Right lobe of liver (tissue), 4 donors: ENCODE measurements around the gene WDR93.

Experiments used
- POLR2A ChIP-seq: fragments of 450-650 bp; IDR thresholded peaks from one replicate; pipeline ENCODE4 v1.6.1; 2017; ENCODE audit warnings: antibody characterized with exemption, mild to moderate bottlenecking
- TF ChIP-seq, protein P1 (sequence below), 4 donors: fragments of 200-600 bp in 3 of 4; fragments of 450-650 bp in 1 of 4; IDR thresholded peaks; one replicate each; pipeline versions ENCODE4 v1.5.1 to v1.8.0; 2016 to 2022; ENCODE audit warnings: antibody characterized with exemption in 4 of 4, mild to moderate bottlenecking in 2 of 4
- donor health status: DM: no; HTN: no; CAD: no.
- donor health status: DM: no; HTN: no; CAD: no.
- donor health status: DM: no; HTN: yes; CAD: no.

DNA sequence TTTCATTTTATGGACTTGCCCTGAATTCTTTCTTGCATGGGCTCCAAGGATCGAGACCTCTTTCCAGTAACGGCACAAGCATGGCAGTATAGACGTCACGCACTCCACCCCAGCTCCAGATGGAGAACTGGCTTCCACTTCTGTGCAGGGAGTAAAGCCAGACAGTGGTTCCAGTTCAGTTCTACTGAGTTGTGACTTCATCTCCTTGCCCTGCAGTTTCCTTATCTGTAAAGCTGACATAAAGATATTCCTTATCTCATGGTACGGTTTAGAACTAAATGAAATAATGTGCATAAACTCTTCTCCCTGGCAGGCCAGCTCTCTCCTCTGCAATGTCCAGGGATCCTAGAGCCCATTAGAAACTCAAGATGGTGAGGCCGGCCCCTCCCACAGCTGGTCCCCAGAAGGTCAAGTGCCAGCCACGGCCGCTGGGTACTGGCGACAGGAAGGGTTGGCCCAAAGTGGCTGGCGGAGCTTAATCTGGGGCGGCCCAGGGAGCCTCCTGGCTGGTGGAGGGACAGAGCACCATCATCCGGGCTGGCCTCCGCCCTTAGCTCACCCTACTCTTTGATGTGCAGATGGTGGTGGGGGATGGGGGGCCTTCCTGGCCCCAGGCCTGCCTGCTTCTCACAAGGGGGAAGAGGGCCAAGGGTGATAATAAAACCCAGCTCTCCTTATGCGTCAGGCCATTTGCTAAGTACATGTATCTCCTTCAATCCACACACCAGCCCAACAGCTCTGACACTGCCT is 92.7 kb downstream of the WDR93 start:
- TF ChIP-seq, protein P1, sequence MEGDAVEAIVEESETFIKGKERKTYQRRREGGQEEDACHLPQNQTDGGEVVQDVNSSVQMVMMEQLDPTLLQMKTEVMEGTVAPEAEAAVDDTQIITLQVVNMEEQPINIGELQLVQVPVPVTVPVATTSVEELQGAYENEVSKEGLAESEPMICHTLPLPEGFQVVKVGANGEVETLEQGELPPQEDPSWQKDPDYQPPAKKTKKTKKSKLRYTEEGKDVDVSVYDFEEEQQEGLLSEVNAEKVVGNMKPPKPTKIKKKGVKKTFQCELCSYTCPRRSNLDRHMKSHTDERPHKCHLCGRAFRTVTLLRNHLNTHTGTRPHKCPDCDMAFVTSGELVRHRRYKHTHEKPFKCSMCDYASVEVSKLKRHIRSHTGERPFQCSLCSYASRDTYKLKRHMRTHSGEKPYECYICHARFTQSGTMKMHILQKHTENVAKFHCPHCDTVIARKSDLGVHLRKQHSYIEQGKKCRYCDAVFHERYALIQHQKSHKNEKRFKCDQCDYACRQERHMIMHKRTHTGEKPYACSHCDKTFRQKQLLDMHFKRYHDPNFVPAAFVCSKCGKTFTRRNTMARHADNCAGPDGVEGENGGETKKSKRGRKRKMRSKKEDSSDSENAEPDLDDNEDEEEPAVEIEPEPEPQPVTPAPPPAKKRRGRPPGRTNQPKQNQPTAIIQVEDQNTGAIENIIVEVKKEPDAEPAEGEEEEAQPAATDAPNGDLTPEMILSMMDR (IDR thresholded peaks at IDR 0.05) = no peak
- no peak for TF ChIP-seq POLR2A
